Measurements from ENCODE around the gene RRBP1.
"Not testable (repeated sequence)": the region's sequence is repeated elsewhere in the genome, so short reads cannot be mapped to it uniquely, and the experiment has no call there.

Gene RRBP1

DNA sequence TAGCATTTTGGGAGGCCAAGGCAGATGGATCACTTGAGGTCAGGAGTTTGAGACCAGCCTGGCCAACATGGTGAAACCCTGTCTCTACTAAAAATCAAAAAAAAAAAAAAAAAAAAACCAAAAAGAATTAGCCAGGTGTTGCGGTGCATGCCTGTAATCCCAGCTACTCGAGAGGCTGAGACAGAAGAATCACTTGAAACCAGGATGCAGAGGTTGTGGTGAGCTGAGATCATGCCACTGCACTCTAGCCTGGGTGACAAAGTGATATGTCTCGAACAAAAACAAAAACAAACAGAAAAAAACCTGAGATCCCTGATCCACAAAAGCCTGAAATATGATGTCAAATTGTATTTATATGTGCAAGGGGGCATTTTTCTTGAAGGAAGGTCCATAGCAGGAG lies 25.9 kb upstream of the RRBP1 start:
- not testable (repeated sequence) for DNase-seq

- no peak for DNase-seq
Measured at GRCh38 chr20:17706632-17707031, 24.6 kb upstream of the RRBP1 start.

DNA sequence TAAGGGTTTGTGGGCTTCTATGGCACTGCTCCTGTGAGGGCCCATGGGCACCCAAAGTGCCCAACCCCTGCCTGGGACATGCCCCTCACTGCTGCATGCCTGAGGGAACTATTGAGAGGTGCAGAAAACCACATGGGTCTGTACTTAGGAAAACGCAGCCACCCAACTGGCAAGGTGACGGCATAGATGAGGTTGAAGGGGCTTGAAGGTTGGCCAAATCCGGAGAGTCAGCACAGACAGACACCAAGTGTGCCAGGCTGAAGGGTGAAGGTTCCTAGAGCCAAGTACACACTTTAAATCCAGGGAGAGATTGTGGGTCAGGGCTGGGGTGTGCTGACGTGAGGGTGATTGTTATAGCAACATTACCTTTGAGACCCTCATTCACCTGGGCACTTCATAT lies 23.9 kb upstream of the RRBP1 start:
- DNase-seq: no peak

GRCh38 chr20:17704589-17705317 lies 22.7 kb upstream of the RRBP1 start:
- DNase-seq: no peak

- DNase-seq: no peak
Measured at GRCh38 chr20:17701826-17702225, 19.8 kb upstream of the RRBP1 start.

DNA sequence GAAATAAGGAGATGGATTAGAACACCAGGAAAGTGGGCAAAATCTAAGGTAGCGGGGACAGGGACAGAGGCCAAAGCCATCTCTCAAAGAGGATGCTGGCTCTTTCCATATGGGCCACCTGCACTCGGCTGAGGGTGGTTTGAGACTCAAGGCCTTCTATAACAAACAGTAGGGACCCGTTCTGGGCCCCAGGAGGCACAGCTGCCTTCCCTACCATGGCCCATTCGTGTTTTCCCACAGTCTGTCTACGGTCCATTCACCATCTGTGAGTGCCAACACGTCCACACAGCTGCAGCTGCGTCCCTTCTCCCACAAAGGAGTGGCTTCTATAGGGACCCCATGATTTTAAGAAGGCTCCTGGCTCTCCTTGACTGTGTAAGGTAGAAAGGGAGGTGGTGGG lies 18.6 kb upstream of the RRBP1 start:
- no peak for DNase-seq

DNA sequence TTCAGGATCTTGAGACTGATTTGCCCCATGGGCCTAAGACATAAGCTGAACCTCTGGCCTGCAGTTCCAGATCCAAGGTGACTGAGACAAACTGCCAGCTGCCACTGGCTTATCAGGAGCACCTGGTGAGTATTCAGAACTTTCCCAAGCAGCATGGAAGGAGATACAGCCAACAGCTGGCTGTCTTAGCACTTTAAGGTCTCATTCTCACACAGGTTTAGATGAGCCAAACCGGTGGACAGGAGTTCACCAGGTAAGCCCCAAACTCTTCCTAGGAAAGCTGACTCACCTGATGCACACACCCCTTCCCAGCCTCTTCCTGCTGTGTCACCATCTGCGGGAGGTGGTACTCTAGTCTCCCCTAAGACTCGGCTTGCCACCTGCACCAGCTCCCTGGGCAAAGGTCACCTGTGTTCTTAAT lies 17.9 kb upstream of the RRBP1 start, which contains the start of gene BANF2:
BANF2 (plus strand) TSS at position 36 of the 421 bp plus-strand sequence. CDS start 25,060 bp downstream, outside the sequence.
- DNase-seq: no peak

DNA sequence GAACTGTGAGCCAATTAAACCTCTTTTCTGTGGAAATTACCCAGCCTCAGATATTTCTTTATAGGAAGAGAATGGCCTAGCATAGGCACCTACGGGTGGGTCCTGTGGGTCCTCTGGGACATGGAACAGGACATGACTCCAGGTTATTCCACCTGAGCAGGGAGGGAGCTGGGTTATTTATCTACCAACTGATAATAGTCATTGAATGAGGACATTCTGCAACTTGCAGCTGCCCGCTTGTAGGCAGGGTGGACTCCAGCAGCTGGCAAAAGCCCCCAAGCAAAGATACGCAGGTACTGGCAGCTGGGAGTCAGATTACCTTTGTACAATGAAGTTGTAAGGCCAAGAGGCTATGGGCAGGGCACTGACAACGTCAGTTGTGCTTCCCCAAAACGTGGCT lies 16.3 kb upstream of the RRBP1 start:
- DNase-seq: no peak

DNA sequence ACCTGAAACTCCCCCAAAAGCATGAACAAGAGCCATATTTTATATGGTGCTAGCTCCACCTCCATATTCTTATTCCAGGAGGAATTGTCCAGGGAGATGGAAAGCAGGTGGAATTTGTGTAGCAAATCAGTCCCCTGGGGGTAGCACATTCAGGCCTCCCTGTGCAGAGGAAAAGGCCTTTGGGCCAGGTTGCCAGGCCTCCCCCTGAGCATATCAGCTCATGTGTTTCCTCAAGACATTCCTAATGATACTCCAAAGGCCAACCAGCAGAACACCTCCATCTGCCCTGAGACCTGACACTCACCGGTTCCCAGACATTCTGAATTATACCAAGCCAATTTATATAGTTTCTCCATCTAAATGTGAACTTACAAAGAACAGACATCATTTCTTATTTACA lies 15.1 kb upstream of the RRBP1 start:
- no peak for DNase-seq

DNA sequence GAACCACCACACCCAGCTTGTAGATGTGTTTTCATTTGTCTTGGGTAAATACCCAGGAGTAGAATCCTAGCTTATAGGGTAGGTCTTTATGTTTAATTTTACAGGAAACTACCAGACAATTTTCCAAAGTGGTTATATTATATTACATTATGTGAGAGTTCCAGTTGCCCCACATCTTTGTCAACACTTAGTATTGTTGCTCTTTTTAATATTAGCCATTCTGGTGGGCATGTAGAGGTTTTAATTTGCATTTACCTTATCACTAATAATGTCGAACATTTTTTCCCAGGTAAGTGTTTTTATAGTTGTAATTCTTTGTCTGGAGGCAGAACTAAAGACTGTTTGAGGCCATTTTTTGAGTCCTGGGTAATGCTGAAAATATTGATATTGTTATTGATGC lies 14.2 kb upstream of the RRBP1 start:
- DNase-seq: no peak

DNA sequence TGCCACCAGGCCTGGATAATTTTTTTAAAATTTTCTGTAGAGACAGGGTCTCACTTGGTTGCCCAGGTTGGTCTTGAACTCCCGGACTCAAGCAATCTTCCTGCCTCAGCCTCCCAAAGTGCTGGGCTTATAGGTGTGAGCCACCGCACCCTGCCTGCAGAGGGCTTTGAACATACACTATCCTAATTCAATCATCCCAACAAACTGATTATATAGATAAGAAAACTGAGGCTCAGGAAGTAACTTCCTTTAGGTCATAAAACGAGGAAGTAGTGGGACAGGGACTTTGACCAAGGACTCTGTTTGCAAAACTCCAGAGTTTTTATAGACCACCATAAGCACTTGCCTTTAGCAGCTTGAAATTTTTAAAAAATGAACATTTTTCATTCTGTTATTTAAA lies 12.7 kb upstream of the RRBP1 start:
- DNase-seq: no peak

- no peak for DNase-seq
Measured at GRCh38 chr20:17693444-17694001, 11.5 kb upstream of the RRBP1 start.

- no peak for DNase-seq
Measured at GRCh38 chr20:17691758-17692157, 9.7 kb upstream of the RRBP1 start.

- DNase-seq: no peak
Measured at GRCh38 chr20:17690144-17690543, 8.1 kb upstream of the RRBP1 start.

- no peak for DNase-seq
Measured at GRCh38 chr20:17688965-17689364, 6.9 kb upstream of the RRBP1 start.

DNA sequence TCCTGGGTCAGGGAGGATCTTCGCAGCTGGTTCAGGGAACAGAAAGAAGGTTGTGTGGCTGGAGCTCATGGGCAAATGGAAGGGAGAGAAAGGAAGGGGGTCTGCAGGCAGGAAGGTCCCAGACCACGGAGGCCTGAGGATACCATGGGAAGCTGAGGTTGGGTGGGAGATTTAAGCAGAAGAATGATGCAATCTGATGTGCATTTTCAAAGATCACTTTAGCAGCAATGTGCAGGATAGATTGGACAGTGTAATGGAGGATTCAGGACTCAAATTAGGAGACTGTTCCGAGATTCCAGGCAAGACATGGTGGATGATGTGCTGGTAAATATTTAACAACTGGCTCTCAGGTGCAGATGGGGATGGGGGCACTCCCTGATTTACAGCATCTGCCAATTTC lies 5.8 kb upstream of the RRBP1 start:
- DNase-seq: no peak

DNA sequence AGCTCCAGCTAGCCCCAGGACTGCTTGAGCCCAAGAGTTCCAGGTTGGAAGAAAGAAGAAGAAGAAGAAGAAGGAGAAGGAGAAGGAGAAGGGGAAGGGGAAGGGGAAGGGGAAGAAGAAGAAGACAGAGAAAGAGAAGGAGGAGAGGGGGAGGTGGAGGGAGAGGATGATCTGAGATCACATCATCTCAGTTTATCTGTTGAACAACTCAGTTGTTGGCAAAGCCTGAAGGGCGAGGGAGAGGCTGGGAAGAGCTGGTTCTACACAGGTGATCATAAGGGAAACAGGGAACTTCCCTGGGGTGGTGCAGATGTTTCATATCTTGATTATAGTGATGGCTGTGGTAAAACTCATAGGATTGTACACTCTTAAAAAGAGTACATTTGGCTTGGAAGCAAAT lies 3.1 kb upstream of the RRBP1 start:
- DNase-seq: no peak

- no peak for DNase-seq
Measured at GRCh38 chr20:17684077-17684888, 2.2 kb upstream of the RRBP1 start.

DNA sequence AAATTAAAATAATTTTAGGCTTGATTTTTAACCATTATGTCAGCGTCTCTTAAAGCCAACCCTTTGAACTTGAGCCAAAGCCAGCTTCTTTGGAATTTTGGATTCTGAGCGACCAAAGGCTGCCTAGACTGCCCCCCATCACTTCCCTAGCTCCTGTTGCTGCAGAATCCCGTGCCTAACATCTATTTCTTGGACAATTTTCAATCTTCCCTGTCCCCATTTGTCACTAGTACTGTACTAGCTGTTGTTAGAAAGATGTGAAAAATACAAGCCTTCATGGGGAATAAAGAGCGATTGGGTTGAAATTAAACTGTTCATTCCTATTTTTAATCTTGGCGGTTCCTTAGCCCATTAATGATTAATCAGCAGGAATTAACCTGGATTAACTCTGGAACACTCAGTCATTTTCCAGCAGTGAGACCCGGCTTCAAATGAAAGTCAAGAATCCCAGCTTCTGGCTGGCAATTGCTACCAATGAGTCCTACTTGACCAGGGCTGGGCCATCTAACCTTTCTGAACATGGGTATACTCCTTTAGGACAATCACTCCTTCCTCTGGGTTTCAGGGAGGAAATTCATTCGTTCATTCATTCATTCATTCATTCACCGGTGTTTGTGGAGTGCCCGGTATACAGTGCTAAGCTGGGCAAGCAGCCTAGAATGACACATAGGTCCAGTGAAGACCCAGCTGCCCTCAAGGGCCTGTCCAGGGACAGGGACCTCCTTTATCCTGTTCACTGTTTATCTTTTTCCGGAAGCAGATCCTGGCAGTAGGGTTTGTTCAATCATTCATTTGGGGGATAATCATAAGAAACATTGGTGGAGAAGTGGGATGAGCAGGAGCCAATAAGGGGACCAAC lies 1.4 kb upstream of the RRBP1 start:
- no peak for DNase-seq

DNA sequence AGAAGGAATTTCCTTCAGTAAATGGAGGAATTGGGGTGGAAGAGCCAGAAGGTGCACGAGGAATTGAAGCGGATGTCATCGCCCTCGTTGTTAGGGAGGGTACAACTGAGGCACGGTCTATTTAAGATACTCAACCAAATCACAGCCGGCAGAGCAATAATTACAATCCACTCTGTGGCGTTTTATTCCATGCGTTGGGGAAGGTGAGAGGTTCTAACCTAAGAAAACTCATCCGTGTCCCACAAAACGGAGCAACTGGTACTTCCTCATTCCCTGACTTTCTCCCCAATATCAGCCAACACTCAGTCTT lies 802 bp upstream of the RRBP1 start:
- DNase-seq: no peak

DNA sequence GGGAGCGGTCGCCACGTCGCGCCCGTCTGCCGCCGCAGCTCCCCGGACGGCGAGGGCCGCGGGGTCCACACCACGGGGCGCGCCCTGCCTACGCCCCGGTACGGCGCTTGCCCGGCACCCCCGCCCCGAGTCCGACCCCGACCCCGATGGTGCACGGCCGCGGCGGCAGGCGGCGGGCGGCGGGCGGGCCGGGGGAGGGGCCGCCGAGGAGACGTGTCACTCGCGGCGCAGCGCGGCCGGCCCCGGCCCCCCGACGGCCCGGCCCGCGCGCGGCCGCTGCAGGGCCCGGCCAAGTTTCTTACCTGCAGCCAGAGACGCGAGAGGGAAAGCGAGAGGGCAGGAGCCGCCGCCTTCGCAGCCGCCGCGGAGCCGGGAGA lies 328 bp downstream of the RRBP1 start:
- no peak for DNase-seq

DNA sequence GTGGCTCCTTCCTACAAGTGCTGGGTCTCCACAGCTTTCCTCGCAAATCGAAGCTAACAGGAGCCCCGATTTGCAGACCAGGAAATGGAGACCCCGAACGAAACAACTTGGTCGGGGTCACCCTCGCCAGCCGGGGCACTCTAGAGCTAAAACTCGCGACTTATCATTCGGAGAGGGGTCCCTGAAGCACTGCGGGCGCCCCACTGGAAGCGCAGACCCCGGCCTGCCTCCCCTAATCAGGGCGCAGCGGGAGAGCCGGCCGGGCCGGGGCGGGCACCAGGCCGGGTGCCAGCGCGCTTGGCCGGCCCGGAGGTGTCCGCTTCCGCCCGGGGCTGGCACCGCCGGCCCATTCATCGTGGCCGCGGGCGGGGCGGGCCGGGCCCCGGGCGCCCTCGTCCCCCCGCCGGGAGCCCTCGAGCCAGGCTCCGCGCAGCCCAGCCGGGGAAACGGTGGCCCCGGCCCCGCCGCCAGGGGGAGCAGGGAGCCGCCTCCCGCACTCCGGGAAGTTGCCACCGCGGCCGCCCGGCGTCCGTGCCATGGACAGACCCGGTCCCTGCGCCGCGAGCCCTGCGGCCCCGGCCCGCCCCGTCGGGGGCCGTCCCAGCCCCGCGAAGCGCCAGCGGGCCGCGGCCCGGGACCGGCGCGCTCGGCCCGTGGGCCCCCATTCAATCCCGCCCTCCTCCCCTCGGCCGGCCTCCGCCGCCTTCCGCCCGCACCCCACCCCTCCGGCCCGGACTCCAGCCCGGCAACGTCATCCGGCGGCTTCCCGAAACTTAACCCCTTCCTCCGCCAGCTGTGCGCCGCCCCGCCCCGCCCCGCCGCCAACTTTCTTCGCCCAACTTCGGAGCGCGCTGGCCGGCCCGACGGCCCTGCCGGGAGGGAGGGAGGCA lies 961 bp downstream of the RRBP1 start:
- DNase-seq: peak; percentile 75 to 82

Measured in CD4-positive, alpha-beta T cell treated with Interferon alpha-2 for 1 hour (primary cell).